PC-3 (cell line): ENCODE results near the gene ATXN1L. TPM values are rescaled to one million over a fixed set of nuclear protein-coding genes. Genes with fewer than 3 reads are reported as not detected.
"Not testable (repeated sequence)": the region's sequence is repeated elsewhere in the genome, so short reads cannot be mapped to it uniquely, and the experiment has no call there.

Experiments
- ATAC-seq: fragments of 200-7000 bp; cut with Tn5 transposase; 2 replicates; pipeline ENCODE4 v1.9.1; 2020; ENCODE audit warnings: mild to moderate bottlenecking, moderate library complexity
- BruUV-seq: library from RNA; stranded (reverse); fragments of 400-500 nt; replicated peaks from 2 replicates; lab custom pipeline; 2021; lab: Mats Ljungman, UMichigan
- CTCF ChIA-PET: fragments of 300-600 bp; sonication (Branson Sonifier 250); formaldehyde crosslinking; loops from one replicate; lab custom pipeline; 2022; ENCODE audit warnings: antibody characterized with exemption; lab: Charles Lee
- POLR2A ChIA-PET: fragments of 300-600 bp; sonication (Branson Sonifier 250); formaldehyde crosslinking; loops from one replicate; lab custom pipeline; 2022; ENCODE audit warnings: antibody characterized with exemption; ENCODE audit not compliant: unreplicated experiment; lab: Charles Lee
- DNase-seq: peaks from one replicate; pipeline ENCODE4 v3.0.0-alpha.2; 2015
- H2AFZ ChIP-seq: fragments of 300-600 bp; sonication (generic); 2 replicates; pipeline ENCODE4 v1.6.0; 2016; ENCODE audit warnings: antibody characterized with exemption, low read length
- H3F3A ChIP-seq: fragments of 300-600 bp; sonication (generic); one replicate; pipeline ENCODE4 v1.6.0; 2017; ENCODE audit warnings: antibody characterized with exemption, low read length, control low read depth, mild to moderate bottlenecking; ENCODE audit not compliant: unreplicated experiment
- H3K27ac ChIP-seq: fragments of 300-600 bp; sonication (generic); 2 replicates; pipeline ENCODE4 v1.5.1; 2016; ENCODE audit warnings: mild to moderate bottlenecking, low read length
- H3K27me3 ChIP-seq: fragments of 300-600 bp; sonication (generic); 2 replicates; pipeline ENCODE4 v1.6.1; 2016; ENCODE audit warnings: low read length, mixed read lengths
- H3K36me3 ChIP-seq: fragments of 300-600 bp; sonication (generic); 2 replicates; pipeline ENCODE4 v1.6.1; 2016; ENCODE audit warnings: low read depth, mixed run types, low read length, mixed read lengths
- H3K4me1 ChIP-seq: fragments of 300-600 bp; sonication (generic); 2 replicates; pipeline ENCODE4 v1.5.1; 2016; ENCODE audit warnings: low read length; ENCODE audit not compliant: insufficient read depth
- H3K4me2 ChIP-seq: fragments of 300-600 bp; sonication (generic); 2 replicates; pipeline ENCODE4 v1.6.0; 2016; ENCODE audit warnings: low read length
- H3K4me3 ChIP-seq: fragments of 300-600 bp; sonication (generic); 2 replicates; pipeline ENCODE4 v1.5.1; 2016; ENCODE audit warnings: mild to moderate bottlenecking, low read length, mixed read lengths
- H3K79me2 ChIP-seq: fragments of 300-600 bp; sonication (generic); 2 replicates; pipeline ENCODE4 v1.6.1; 2017; ENCODE audit warnings: low read length, mixed read lengths
- H3K9ac ChIP-seq: fragments of 300-600 bp; sonication (generic); 2 replicates; pipeline ENCODE4 v1.6.0; 2016; ENCODE audit warnings: mild to moderate bottlenecking, low read length
- H3K9me2 ChIP-seq: fragments of 300-600 bp; sonication (generic); replicated peaks from 2 replicates; pipeline ENCODE4 v1.6.1; 2016; ENCODE audit warnings: mixed run types, low read length, mixed read lengths
- H3K9me3 ChIP-seq: fragments of 300-600 bp; sonication (generic); 2 replicates; pipeline ENCODE4 v1.6.1; 2016; ENCODE audit warnings: low read length, mixed read lengths
- H4K20me1 ChIP-seq: fragments of 300-600 bp; sonication (generic); 2 replicates; pipeline ENCODE4 v1.6.1; 2016; ENCODE audit warnings: low read length, mixed read lengths
- CTCF ChIP-seq: fragments of 300-600 bp; sonication (generic); conservative IDR thresholded peaks from 2 replicates; pipeline ENCODE4 v1.5.1; 2017; ENCODE audit warnings: antibody characterized with exemption, low read depth, mild to moderate bottlenecking, low read length
- EZH2 ChIP-seq: fragments of 300-600 bp; sonication (generic); IDR thresholded peaks from one replicate; pipeline ENCODE4 v1.6.1; 2017; ENCODE audit warnings: antibody characterized with exemption, mild to moderate bottlenecking, low read length; ENCODE audit not compliant: unreplicated experiment
- EZH2phosphoT487 ChIP-seq: fragments of 300-600 bp; sonication (generic); IDR thresholded peaks from 2 replicates; pipeline ENCODE4 v1.6.1; 2018; ENCODE audit warnings: mild to moderate bottlenecking, antibody characterized with exemption, low read length, borderline replicate concordance
- intact Hi-C: fragments of 100-400 bp; cut with micrococcal nuclease; formaldehyde crosslinking; loops from 2 replicates; pipeline ENCODE4 v1.9.0; 2023
- total RNA-seq: library from RNA; depleted of rRNA; stranded (reverse); fragments of >200 nt; gene quantifications from 2 replicates; pipeline ENCODE4 v1.2.3, GENCODE V29; 2014

ATXN1L gene
- total RNA-seq, 1 experiment from 2014 or later, result 8.5 TPM

GRCh38 chr16:71830359-71830758, 15.4 kb upstream of the ATXN1L start:
- intact Hi-C loops, result no loop called here
- Histone ChIP-seq H3K9me3 (no peaks in the 10 kb centered on the region), H3K4me3 (no peak overlapping the region), H3K4me1 (no peaks in the 10 kb centered on the region), H3K4me2 (no peak overlapping the region), H2AFZ (no peak overlapping the region), H3K79me2 (no peaks in the 10 kb centered on the region), H4K20me1 (no peaks in the 10 kb centered on the region), H3K9ac (no peak overlapping the region), H3K9me2 (no peaks in the 10 kb centered on the region), H3K27ac (no peak overlapping the region), H3K36me3 (no peaks in the 10 kb centered on the region), H3K27me3 (no peaks in the 10 kb centered on the region), H3F3A (no peaks in the 10 kb centered on the region)
- ATAC-seq, result no peak
- CTCF ChIA-PET, result no interaction called here
- POLR2A ChIA-PET, result no interaction called here
- no peak for TF ChIP-seq EZH2
- TF ChIP-seq CTCF, result no peak
- no peak for TF ChIP-seq EZH2phosphoT487
- no peak for DNase-seq
- no TSS peak for BruUV-seq

GRCh38 chr16:71831698-71832097, 14.1 kb upstream of the ATXN1L start:
- H4K20me1 ChIP-seq, H3K36me3 ChIP-seq, BruUV-seq, H3K4me2 ChIP-seq, H3K9me3 ChIP-seq, H3K4me3 ChIP-seq, H3K9me2 ChIP-seq, POLR2A ChIA-PET, H3K79me2 ChIP-seq, H3K27me3 ChIP-seq, H3K4me1 ChIP-seq, H3K9ac ChIP-seq, intact Hi-C loops, ATAC-seq, DNase-seq, H2AFZ ChIP-seq, H3K27ac ChIP-seq, CTCF ChIA-PET, H3F3A ChIP-seq: not testable (repeated sequence)

- H2AFZ ChIP-seq, H3K36me3 ChIP-seq, H3K27me3 ChIP-seq, ATAC-seq, H3K79me2 ChIP-seq, H3K4me2 ChIP-seq, H3K4me3 ChIP-seq, BruUV-seq, POLR2A ChIA-PET, H3K27ac ChIP-seq, H4K20me1 ChIP-seq, H3K9me3 ChIP-seq, H3K4me1 ChIP-seq, H3K9ac ChIP-seq, intact Hi-C loops, DNase-seq, H3F3A ChIP-seq, CTCF ChIA-PET, H3K9me2 ChIP-seq: not testable (repeated sequence)
These were observed 13.7 kb upstream of the ATXN1L start for GRCh38 chr16:71832112-71832511.

GRCh38 chr16:71834291-71834690, 11.5 kb upstream of the ATXN1L start:
- Histone ChIP-seq H3F3A (no peaks in the 10 kb centered on the region), H4K20me1 (no peaks in the 10 kb centered on the region), H3K4me3 (no peak overlapping the region), H3K4me2 (no peak overlapping the region), H3K79me2 (no peaks in the 10 kb centered on the region), H3K9ac (no peak overlapping the region), H3K4me1 (no peaks in the 10 kb centered on the region), H3K27ac (no peak overlapping the region), H2AFZ (no peak overlapping the region), H3K9me2 (no peaks in the 10 kb centered on the region), H3K9me3 (no peaks in the 10 kb centered on the region), H3K36me3 (no peaks in the 10 kb centered on the region), H3K27me3 (no peaks in the 10 kb centered on the region)
- ChIA-PET POLR2A (no interaction called here), CTCF (no interaction called here)
- no TSS peak for BruUV-seq
- no peak for TF ChIP-seq EZH2phosphoT487
- no peak for TF ChIP-seq EZH2
- TF ChIP-seq CTCF, result no peak
- intact Hi-C loops, result no loop called here
- ATAC-seq, result no peak
- no peak for DNase-seq
